PC-3 (cell line): ENCODE data around the gene RXRB.

Source experiments
- EZH2 ChIP-seq: fragments of 300-600 bp; sonication (generic); IDR thresholded peaks from one replicate; pipeline ENCODE4 v1.6.1; 2017; ENCODE audit warnings: antibody characterized with exemption, mild to moderate bottlenecking, low read length; ENCODE audit not compliant: unreplicated experiment
- EZH2phosphoT487 ChIP-seq: fragments of 300-600 bp; sonication (generic); IDR thresholded peaks from 2 replicates; pipeline ENCODE4 v1.6.1; 2018; ENCODE audit warnings: mild to moderate bottlenecking, antibody characterized with exemption, low read length, borderline replicate concordance
- TF ChIP-seq, protein P1 (sequence below): fragments of 300-600 bp; sonication (generic); conservative IDR thresholded peaks from 2 replicates; pipeline ENCODE4 v1.5.1; 2017; ENCODE audit warnings: antibody characterized with exemption, low read depth, mild to moderate bottlenecking, low read length

DNA sequence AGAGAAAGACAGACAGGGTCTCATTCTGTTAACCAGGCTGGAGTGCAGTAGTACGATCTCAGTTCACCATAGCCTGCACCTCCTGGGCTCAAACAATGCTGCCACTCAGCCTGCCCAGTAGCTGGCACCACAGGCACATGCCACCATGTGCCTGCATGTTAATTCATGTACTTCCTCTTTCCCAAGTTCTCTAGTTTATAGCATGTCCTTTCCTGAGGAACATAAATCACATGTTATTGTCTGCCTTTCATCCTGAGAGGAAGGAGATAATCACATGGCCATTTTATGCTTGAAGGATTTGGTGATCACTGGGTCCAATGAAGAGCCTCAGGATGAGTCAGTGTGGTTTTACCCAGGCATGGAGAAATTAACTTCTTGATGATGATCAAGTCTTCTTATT, 56.1 kb downstream of the RXRB start:
- TF ChIP-seq, protein P1, sequence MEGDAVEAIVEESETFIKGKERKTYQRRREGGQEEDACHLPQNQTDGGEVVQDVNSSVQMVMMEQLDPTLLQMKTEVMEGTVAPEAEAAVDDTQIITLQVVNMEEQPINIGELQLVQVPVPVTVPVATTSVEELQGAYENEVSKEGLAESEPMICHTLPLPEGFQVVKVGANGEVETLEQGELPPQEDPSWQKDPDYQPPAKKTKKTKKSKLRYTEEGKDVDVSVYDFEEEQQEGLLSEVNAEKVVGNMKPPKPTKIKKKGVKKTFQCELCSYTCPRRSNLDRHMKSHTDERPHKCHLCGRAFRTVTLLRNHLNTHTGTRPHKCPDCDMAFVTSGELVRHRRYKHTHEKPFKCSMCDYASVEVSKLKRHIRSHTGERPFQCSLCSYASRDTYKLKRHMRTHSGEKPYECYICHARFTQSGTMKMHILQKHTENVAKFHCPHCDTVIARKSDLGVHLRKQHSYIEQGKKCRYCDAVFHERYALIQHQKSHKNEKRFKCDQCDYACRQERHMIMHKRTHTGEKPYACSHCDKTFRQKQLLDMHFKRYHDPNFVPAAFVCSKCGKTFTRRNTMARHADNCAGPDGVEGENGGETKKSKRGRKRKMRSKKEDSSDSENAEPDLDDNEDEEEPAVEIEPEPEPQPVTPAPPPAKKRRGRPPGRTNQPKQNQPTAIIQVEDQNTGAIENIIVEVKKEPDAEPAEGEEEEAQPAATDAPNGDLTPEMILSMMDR = no peak
- TF ChIP-seq EZH2 (no peak), EZH2phosphoT487 (no peak)
